Chondrocyte (in vitro differentiated cells): Measurements from ENCODE around the gene SLC4A5. TPM values are rescaled to one million over a fixed set of nuclear protein-coding genes. Genes with fewer than 3 reads are reported as not detected.
A peak's percentile ranks its signal among the peaks of the same experiment; 100 is the strongest.

ENCODE experiments used
- DNase-seq: peaks from one replicate; pipeline ENCODE4 v3.0.0; 2021; ENCODE audit warnings: mixed read lengths, low spot score
- H3K27ac Mint-ChIP-seq: one replicate; pipeline ENCODE4 v1.8.0; 2021; ENCODE audit warnings: mild to moderate bottlenecking, moderate library complexity, mixed read lengths; ENCODE audit not compliant: unreplicated experiment
- H3K27me3 Mint-ChIP-seq: 2 replicates; pipeline ENCODE4 v1.8.0; 2021; ENCODE audit warnings: low read depth, mixed read lengths
- H3K36me3 Mint-ChIP-seq: 2 replicates; pipeline ENCODE4 v1.8.0; 2021; ENCODE audit warnings: low read depth, mixed read lengths
- H3K4me1 Mint-ChIP-seq: 2 replicates; pipeline ENCODE4 v1.8.0; 2021; ENCODE audit warnings: low read depth, mild to moderate bottlenecking, mixed read lengths
- H3K4me3 Mint-ChIP-seq: one replicate; pipeline ENCODE4 v1.8.0; 2021; ENCODE audit warnings: mild to moderate bottlenecking, moderate library complexity, mixed read lengths; ENCODE audit not compliant: unreplicated experiment
- H3K9me3 Mint-ChIP-seq: 2 replicates; pipeline ENCODE4 v1.8.0; 2021; ENCODE audit warnings: low read depth, mixed read lengths
- total RNA-seq: library from RNA; stranded (reverse); gene quantifications from 3 replicates; pipeline ENCODE4 v1.2.1, GENCODE V29; 2021
- TF ChIP-seq, protein P1 (sequence below): fragments of 200-600 bp; sonication (generic); IDR thresholded peaks from 2 replicates; pipeline ENCODE4 v1.5.0; 2021; ENCODE audit warnings: antibody characterized with exemption, mild to moderate bottlenecking, moderate library complexity

SLC4A5 gene
- total RNA-seq, 1 donor from 2014 or later, result 0.65 TPM

DNA sequence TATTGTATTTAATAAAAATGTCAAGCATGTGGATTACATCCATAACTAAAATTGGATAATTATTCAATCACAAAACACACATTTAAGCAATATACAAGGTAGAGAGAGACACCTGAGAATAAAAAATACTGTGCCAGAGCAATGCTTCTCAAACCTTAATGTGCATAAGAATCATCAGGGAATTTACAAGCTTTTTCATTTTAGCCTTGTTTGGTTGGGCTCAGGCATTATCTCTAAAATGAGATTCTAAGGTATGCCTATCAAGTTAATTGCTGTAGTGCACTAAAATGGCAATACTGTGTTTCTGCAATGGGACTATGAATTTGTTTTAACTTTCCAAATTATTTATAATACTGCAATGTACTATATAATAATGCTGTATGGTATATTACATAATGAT is 165.5 kb downstream of the SLC4A5 start:
- peaks cover 2% of the 10 kb centered on the region for H3K36me3 Mint-ChIP-seq
- H3K27ac Mint-ChIP-seq, result peak overlapping the region; percentile 85
- H3K4me1 Mint-ChIP-seq, result peaks cover 32% of the 10 kb centered on the region
- no peak for DNase-seq
- TF ChIP-seq, protein P1, sequence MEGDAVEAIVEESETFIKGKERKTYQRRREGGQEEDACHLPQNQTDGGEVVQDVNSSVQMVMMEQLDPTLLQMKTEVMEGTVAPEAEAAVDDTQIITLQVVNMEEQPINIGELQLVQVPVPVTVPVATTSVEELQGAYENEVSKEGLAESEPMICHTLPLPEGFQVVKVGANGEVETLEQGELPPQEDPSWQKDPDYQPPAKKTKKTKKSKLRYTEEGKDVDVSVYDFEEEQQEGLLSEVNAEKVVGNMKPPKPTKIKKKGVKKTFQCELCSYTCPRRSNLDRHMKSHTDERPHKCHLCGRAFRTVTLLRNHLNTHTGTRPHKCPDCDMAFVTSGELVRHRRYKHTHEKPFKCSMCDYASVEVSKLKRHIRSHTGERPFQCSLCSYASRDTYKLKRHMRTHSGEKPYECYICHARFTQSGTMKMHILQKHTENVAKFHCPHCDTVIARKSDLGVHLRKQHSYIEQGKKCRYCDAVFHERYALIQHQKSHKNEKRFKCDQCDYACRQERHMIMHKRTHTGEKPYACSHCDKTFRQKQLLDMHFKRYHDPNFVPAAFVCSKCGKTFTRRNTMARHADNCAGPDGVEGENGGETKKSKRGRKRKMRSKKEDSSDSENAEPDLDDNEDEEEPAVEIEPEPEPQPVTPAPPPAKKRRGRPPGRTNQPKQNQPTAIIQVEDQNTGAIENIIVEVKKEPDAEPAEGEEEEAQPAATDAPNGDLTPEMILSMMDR, result no peak
- H3K4me3 Mint-ChIP-seq, result peak overlapping the region; percentile 78
- H3K27me3 Mint-ChIP-seq, result no peaks in the 10 kb centered on the region
- H3K9me3 Mint-ChIP-seq, result no peaks in the 10 kb centered on the region

DNA sequence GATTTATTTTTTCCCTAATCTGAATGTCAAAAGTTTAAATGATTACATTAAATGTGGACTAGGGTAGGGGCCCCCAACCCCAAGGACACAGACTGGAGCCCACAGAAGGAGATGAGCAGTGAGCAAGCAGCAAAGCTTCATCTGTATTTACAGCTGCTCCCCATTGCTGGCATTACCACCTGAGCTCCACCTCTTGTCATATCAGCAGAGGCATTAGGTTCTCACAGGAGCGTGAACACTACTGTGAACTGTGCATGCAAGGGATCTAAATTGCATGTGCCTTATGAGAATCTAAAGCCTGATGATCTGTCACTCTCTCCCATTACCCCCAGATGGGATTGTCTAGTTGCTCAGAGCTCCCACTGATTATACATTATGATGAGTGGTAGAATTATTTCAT is 168.3 kb downstream of the SLC4A5 start:
- H3K4me3 Mint-ChIP-seq, result no peak overlapping the region
- peaks cover 39% of the 10 kb centered on the region for H3K4me1 Mint-ChIP-seq
- no peak for DNase-seq
- no peaks in the 10 kb centered on the region for H3K9me3 Mint-ChIP-seq
- peaks cover 6% of the 10 kb centered on the region for H3K36me3 Mint-ChIP-seq
- TF ChIP-seq, protein P1, result no peak
- H3K27me3 Mint-ChIP-seq, result no peaks in the 10 kb centered on the region
- H3K27ac Mint-ChIP-seq, result no peak overlapping the region

DNA sequence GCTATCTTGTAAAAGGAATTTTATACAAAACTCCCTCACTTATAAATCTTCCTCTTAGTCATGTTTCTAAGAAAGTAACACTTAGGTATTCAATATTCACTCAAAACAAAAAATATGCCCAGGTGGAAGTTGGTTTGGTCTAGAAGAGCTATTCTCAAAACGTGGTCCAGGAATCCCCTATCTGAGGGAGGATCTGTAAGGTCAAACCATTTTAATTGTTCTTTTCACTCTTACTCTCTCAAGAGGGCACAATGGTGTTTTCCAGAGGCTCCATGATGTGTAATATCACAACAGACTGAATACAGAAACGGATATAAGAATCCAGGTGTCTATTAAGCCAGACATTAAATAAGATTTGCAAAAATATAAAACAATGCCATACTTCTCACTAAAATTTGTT is 174.5 kb downstream of the SLC4A5 start:
- TF ChIP-seq, protein P1, result no peak
- Mint-ChIP-seq H3K36me3 (peaks cover 31% of the 10 kb centered on the region), H3K9me3 (peaks cover 3% of the 10 kb centered on the region), H3K27ac (no peak overlapping the region), H3K27me3 (no peaks in the 10 kb centered on the region), H3K4me1 (peaks cover 11% of the 10 kb centered on the region), H3K4me3 (no peak overlapping the region)
- DNase-seq, result no peak

Other genes starting within 250 kb of the SLC4A5 start
- gene BOLA3, start 195.5 kb downstream of the SLC4A5 start, total RNA-seq, result 27.4 to 46.4 TPM (median 27.8 TPM) in 3 replicates
- gene MOB1A, start 164.5 kb downstream of the SLC4A5 start, total RNA-seq, result 78.3 to 96.1 TPM (median 81.0 TPM) in 3 replicates
- gene MTHFD2, start 144.8 kb downstream of the SLC4A5 start, total RNA-seq, result 74.0 to 366 TPM (median 363 TPM) in 3 replicates
- gene DCTN1, start 36.9 kb upstream of the SLC4A5 start, total RNA-seq, result 157 to 167 TPM (median 161 TPM) in 3 replicates
- gene C2orf81, start 78.2 kb upstream of the SLC4A5 start, total RNA-seq, result 1.3 to 3.4 TPM (median 1.5 TPM) in 3 replicates
- gene WDR54, start 78.3 kb upstream of the SLC4A5 start, total RNA-seq, result 10.4 to 11.2 TPM (median 11.0 TPM) in 3 replicates
- gene RTKN, start 98.5 kb upstream of the SLC4A5 start, total RNA-seq, result 18.3 to 32.4 TPM (median 20.4 TPM) in 3 replicates
- gene INO80B, start 111.7 kb upstream of the SLC4A5 start, total RNA-seq, result 23.2 to 35.0 TPM (median 24.3 TPM) in 3 replicates
- 56.1 to 93.0 TPM (median 62.4 TPM) in 3 replicates for gene WBP1, start 115.0 kb upstream of the SLC4A5 start, total RNA-seq
- 62.6 to 79.0 TPM (median 67.1 TPM) in 3 replicates for gene MOGS, start 122.0 kb upstream of the SLC4A5 start, total RNA-seq
- gene MRPL53, start 129.3 kb upstream of the SLC4A5 start, total RNA-seq, result 39.9 to 59.8 TPM (median 49.5 TPM) in 3 replicates
- 12.7 to 21.9 TPM (median 13.3 TPM) in 3 replicates for gene CCDC142, start 139.6 kb upstream of the SLC4A5 start, total RNA-seq
- 17.4 to 25.4 TPM (median 18.1 TPM) in 3 replicates for gene TTC31, start 139.7 kb upstream of the SLC4A5 start, total RNA-seq
- 0.90 to 2.3 TPM (median 1.3 TPM) in 3 replicates for gene LBX2, start 156.2 kb upstream of the SLC4A5 start, total RNA-seq
- gene PCGF1, start 164.3 kb upstream of the SLC4A5 start, total RNA-seq, result 26.1 to 30.7 TPM (median 30.0 TPM) in 3 replicates
- 0.10 TPM in 1 of 3 replicates, not detected in the others for gene TLX2, start 171.0 kb upstream of the SLC4A5 start, total RNA-seq
- gene DQX1, start 182.8 kb upstream of the SLC4A5 start, total RNA-seq, result 0.34 TPM in 1 of 3 replicates, not detected in the others
- gene AUP1, start 186.3 kb upstream of the SLC4A5 start, total RNA-seq, result 76.8 to 94.3 TPM (median 79.8 TPM) in 3 replicates
- 23.8 to 31.2 TPM (median 24.2 TPM) in 3 replicates for gene HTRA2, start 186.5 kb upstream of the SLC4A5 start, total RNA-seq
- gene LOXL3, start 210.5 kb upstream of the SLC4A5 start, total RNA-seq, result 107 to 112 TPM (median 109 TPM) in 3 replicates
- gene DOK1, start 211.3 kb upstream of the SLC4A5 start, total RNA-seq, result 33.6 to 46.0 TPM (median 44.4 TPM) in 3 replicates